Measurements from ENCODE around the gene CHI3L2. TPM values are rescaled to one million over a fixed set of nuclear protein-coding genes. Genes with fewer than 3 reads are reported as not detected.

Gene CHI3L2
- total and polyA plus RNA-seq, 2 experiments from 2014 or later, result 0.68 TPM; not detected in 1

GRCh38 chr1:111198836-111199235 lies 28.7 kb upstream of the CHI3L2 start (continued):
- no peak for TF ChIP-seq ZNF462 (CRISPR knock-in tag; IDR thresholded peaks at IDR 0.05)
- no peak for TF ChIP-seq EZH2 (IDR thresholded peaks at IDR 0.05; ENCODE audit: low read depth, unreplicated experiment)
- TF ChIP-seq POLR2AphosphoS5 (IDR thresholded peaks at IDR 0.05; ENCODE audit: low read depth), result no peak
- no peak for TF ChIP-seq REST (IDR thresholded peaks at IDR 0.05; ENCODE audit: unreplicated experiment)
- no peak for TF ChIP-seq EZH2phosphoT487 (IDR thresholded peaks at IDR 0.05; ENCODE audit: unreplicated experiment)
- no peak for TF ChIP-seq ETS1 (IDR thresholded peaks at IDR 0.05)
- no peak for TF ChIP-seq JUNB (IDR thresholded peaks at IDR 0.05; ENCODE audit: unreplicated experiment)
- TF ChIP-seq NANOG (IDR thresholded peaks at IDR 0.05; ENCODE audit: borderline replicate concordance), result no peak
- TF ChIP-seq CREB1 (CRISPR knock-in tag; IDR thresholded peaks at IDR 0.05; ENCODE audit: low read depth), result no peak

All from GM23338 (cell line).